Regular cardiac myocyte (primary cell): ENCODE measurements around the gene OSBPL8. TPM values are rescaled to one million over a fixed set of nuclear protein-coding genes. Genes with fewer than 3 reads are reported as not detected.

Experiments
- total RNA-seq: library from RNA; depleted of rRNA; stranded (reverse); fragments of >200 nt; gene quantifications from 2 replicates; pipeline ENCODE4 v1.2.3, GENCODE V29; 2014

The OSBPL8 gene, protein sequence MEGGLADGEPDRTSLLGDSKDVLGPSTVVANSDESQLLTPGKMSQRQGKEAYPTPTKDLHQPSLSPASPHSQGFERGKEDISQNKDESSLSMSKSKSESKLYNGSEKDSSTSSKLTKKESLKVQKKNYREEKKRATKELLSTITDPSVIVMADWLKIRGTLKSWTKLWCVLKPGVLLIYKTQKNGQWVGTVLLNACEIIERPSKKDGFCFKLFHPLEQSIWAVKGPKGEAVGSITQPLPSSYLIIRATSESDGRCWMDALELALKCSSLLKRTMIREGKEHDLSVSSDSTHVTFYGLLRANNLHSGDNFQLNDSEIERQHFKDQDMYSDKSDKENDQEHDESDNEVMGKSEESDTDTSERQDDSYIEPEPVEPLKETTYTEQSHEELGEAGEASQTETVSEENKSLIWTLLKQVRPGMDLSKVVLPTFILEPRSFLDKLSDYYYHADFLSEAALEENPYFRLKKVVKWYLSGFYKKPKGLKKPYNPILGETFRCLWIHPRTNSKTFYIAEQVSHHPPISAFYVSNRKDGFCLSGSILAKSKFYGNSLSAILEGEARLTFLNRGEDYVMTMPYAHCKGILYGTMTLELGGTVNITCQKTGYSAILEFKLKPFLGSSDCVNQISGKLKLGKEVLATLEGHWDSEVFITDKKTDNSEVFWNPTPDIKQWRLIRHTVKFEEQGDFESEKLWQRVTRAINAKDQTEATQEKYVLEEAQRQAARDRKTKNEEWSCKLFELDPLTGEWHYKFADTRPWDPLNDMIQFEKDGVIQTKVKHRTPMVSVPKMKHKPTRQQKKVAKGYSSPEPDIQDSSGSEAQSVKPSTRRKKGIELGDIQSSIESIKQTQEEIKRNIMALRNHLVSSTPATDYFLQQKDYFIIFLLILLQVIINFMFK
- 77.1 and 117 TPM in 2 replicates for total RNA-seq

DNA sequence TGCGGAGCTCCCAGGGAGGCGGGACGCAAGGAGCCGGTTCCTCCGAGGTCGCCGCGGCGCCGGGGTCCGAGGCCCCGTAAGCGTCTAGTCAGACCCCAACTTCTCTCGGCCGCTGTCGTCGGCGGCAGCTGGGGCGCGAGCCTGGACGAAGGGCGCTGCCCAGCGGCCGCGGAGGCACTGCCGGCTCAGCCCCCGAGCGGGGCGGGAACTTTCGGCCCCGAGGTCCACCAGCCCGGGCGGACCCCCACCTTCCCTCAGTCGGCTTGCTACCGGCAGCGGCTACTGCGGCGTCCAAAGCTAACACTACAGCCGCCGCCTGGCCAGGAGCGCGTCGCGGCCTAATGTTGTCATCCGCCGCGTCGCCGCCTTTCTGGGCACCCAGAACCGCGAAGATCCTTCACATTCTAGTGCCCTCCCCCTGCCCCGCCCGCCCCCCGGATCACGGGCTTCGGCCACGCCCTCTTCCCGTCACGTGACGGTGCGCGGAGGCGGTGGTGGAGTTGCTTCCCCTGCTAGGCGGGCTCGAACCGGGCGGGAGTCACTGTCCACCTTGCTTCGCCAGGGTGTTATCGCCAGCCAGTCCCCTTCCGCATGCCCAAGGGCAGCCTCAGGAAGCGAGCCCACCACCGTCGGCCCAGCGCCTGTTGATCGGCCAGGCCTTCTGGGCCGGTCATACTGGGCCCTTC is at the start of gene OSBPL8:
Gene OSBPL8, minus strand, starts transcription at position 372 of the 686 bp plus-strand sequence. CDS start 72,220 bp downstream, outside the sequence.

GRCh38 chr12:76348079-76348901 is 211.3 kb downstream of the OSBPL8 start, which contains the start of gene BBS10:
TSS of gene BBS10 (minus strand) at chr12:76348415. CDS start at chr12:76348358, 57 bp downstream.

Other genes with a start within 250 kb of the OSBPL8 start
- gene BBS10, start 211.4 kb downstream of the OSBPL8 start, total RNA-seq, result 17.8 and 22.6 TPM in 2 replicates
- 35.5 and 60.3 TPM in 2 replicates for gene ZDHHC17, start 204.3 kb upstream of the OSBPL8 start, total RNA-seq